CD4-positive, alpha-beta T cell treated with Interleukin-6 for 4 hours (primary cell): ENCODE measurements around the gene FBXL4.
"Not testable (repeated sequence)": the region's sequence is repeated elsewhere in the genome, so short reads cannot be mapped to it uniquely, and the experiment has no call there.

ENCODE experiments used
- DNase-seq: peaks from one replicate; pipeline ENCODE4 v3.0.0-alpha.2; 2020; ENCODE audit warnings: mixed read lengths

The FBXL4 gene

GRCh38 chr6:98945311-98946115 is 2.2 kb downstream of the FBXL4 start:
- no peak for DNase-seq

GRCh38 chr6:98944598-98945081 is 3.1 kb downstream of the FBXL4 start:
- no peak for DNase-seq

- DNase-seq = no peak
Measured at GRCh38 chr6:98944168-98944567, 3.6 kb downstream of the FBXL4 start.

- no peak for DNase-seq
Measured at GRCh38 chr6:98942263-98942803, 5.4 kb downstream of the FBXL4 start.

GRCh38 chr6:98941319-98941718 is 6.4 kb downstream of the FBXL4 start:
- DNase-seq = no peak

GRCh38 chr6:98937351-98937750 is 10.4 kb downstream of the FBXL4 start:
- no peak for DNase-seq

- no peak for DNase-seq
Measured at GRCh38 chr6:98932381-98932780, 15.4 kb downstream of the FBXL4 start.

GRCh38 chr6:98931696-98932095 is 16.1 kb downstream of the FBXL4 start:
- DNase-seq = no peak

- DNase-seq = no peak
Measured at GRCh38 chr6:98929498-98930060, 18.2 kb downstream of the FBXL4 start.

- no peak for DNase-seq
Measured at GRCh38 chr6:98928688-98929087, 19.1 kb downstream of the FBXL4 start.

- DNase-seq = no peak
Measured at GRCh38 chr6:98927534-98927933, 20.2 kb downstream of the FBXL4 start.

- no peak for DNase-seq
Measured at GRCh38 chr6:98925831-98926230, 21.9 kb downstream of the FBXL4 start.

- no peak for DNase-seq
Measured at GRCh38 chr6:98924647-98925046, 23.1 kb downstream of the FBXL4 start.

GRCh38 chr6:98920904-98921431 is 26.8 kb downstream of the FBXL4 start:
- no peak for DNase-seq

GRCh38 chr6:98910946-98911345 is 36.8 kb downstream of the FBXL4 start:
- DNase-seq = not testable (repeated sequence)

GRCh38 chr6:98909236-98909635 is 38.5 kb downstream of the FBXL4 start:
- DNase-seq = no peak

GRCh38 chr6:98906342-98906741 is 41.4 kb downstream of the FBXL4 start:
- DNase-seq = not testable (repeated sequence)

- DNase-seq = no peak
Measured at GRCh38 chr6:98905759-98906158, 42.0 kb downstream of the FBXL4 start.

GRCh38 chr6:98904096-98904495 is 43.6 kb downstream of the FBXL4 start:
- DNase-seq = no peak

- no peak for DNase-seq
Measured at GRCh38 chr6:98900706-98901105, 47.0 kb downstream of the FBXL4 start.

- no peak for DNase-seq
Measured at GRCh38 chr6:98894810-98895209, 52.9 kb downstream of the FBXL4 start.

GRCh38 chr6:98887650-98888049 is 60.1 kb downstream of the FBXL4 start:
- DNase-seq = no peak

- no peak for DNase-seq
Measured at GRCh38 chr6:98885330-98885729, 62.4 kb downstream of the FBXL4 start.

- no peak for DNase-seq
Measured at GRCh38 chr6:98880486-98880885, 67.3 kb downstream of the FBXL4 start.
